ENCODE results near the gene HDAC5.
"Not testable (repeated sequence)": the region's sequence is repeated elsewhere in the genome, so short reads cannot be mapped to it uniquely, and the experiment has no call there.

HDAC5 gene

DNA sequence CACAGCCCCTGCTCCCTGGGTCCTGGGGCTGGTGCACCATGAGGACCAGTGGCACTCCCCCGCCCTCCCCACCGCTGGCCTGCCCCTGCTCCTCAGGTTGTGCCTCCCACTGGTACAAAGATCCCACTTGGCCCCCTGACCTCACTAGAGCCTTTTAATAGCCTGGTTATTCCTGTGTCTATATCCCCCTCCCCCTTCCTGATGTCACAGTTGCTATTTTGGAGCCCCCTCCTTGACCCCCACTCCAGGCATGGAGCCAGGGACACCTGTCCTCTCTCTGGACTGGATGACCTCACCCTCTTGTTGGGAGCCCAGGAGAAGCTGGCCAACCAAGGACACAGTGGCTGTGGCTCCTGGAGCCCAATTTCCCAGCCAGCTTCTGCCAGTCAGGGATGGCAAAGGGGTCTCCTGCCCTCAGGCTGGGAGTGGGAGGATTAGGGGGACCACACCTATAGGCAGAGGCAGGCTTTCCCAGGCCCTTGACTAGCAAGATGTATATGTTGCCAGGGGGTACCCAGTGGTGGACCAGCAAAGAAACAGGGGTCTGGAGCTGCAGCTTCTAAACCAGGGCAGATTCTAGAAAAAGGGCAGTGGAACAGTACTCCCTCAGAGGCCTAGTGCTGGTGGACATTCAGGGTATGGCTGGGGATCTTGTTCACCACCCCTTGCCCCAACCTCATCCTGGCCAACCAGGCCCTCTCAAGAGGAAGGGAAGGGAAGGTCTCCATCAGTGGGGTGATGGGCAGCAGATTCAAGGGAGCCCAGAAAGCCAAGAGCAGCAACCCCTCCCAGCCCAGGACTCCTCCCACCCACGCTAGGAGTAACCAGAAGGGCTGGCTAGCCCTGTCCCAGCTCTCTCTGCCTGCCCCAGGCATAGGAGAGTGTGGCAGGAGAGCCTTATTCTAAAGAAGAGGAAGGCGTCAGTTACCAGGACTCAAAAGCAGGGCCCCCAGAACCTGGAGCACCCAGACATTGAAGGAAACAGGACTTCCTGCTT lies 10.9 kb downstream of the HDAC5 start:
- H3K27me3 Mint-ChIP-seq = no peaks in the 10 kb centered on the region
- no peak overlapping the region for H3K4me3 Mint-ChIP-seq
- peaks cover 7% of the 10 kb centered on the region for H3K36me3 Mint-ChIP-seq (ENCODE audit: insufficient read depth)
- no peaks in the 10 kb centered on the region for H3K9me3 Mint-ChIP-seq
- DNase-seq (ENCODE audit: low spot score in 2 of 2) (no peak), ATAC-seq (replicated peaks; ENCODE audit: extremely low read depth, poor library complexity, severe bottlenecking) (no peak)
- peak overlapping the region; percentile 38 for H3K27ac Mint-ChIP-seq (ENCODE audit: low read depth)
- H3K4me1 Mint-ChIP-seq = peaks cover 44% of the 10 kb centered on the region

DNA sequence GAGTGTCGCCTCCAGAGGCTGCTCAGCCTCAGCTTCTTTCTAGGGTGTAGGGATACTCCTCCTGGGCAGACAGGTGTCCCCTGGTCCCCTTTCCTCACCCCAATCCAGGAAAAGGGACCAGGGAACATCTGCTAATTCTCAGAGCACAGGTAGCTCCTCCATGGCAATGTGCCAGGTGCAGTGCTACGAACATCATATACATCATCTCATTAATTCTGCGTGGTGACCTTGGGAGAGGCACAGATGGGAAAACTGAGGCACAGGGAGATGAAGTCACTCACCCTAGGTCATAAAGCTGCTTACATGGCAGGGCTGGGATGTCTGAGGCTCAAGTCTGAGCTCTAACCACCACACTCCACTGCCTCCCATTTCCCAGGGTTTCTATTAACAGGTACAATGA lies 11.7 kb downstream of the HDAC5 start:
- Mint-ChIP-seq H3K27me3 (no peaks in the 10 kb centered on the region), H3K4me1 (peaks cover 42% of the 10 kb centered on the region), H3K9me3 (no peaks in the 10 kb centered on the region), H3K4me3 (peak overlapping the region; percentile 28), H3K36me3 (ENCODE audit: insufficient read depth) (peaks cover 9% of the 10 kb centered on the region), H3K27ac (ENCODE audit: low read depth) (no peak overlapping the region)
- no peak for DNase-seq (ENCODE audit: low spot score in 2 of 2)
- no peak for ATAC-seq (replicated peaks; ENCODE audit: extremely low read depth, poor library complexity, severe bottlenecking)

DNA sequence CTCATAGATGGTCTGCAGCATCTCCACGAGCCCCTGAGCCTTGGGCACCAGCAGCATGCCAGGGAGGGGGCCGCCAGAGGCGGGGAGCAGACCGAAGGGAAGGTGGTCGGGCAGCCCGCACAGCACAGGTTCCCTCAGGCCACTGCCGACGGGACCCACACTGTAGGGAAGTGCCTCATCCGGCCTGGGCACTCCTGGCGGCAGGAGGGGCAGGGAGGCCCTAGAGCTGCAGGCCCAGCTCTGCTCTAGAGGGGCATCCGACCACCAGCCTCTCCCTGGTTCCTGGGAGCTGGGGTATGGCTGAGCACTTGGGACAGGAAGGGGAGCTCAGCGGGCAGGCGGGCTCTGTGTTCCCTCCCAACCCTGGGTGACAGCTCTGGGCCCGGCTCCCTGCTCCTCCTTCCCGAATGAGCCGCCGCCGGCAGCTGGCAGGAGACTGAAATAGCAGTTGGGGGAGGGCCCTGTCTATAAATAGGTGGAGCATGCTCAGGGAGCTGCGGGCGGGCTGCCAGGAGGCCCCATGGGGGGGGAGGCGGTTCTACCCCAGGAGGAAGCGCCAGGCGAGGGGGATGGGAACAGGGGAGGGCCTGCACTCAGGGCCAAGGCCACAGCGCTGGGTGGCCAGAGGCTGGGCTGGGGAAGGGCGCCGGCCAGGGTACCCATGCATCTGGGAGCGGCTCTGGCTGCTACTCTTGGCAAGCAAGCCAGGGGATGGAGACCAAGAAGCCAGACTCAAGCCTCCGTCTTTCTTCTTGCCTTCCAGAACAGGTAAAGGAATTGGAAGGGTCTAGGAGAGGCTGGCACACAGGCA lies 12.4 kb downstream of the HDAC5 start:
- DNase-seq (ENCODE audit: low spot score in 2 of 2) = peak in 1 of 2 donors; percentile 31
- H3K4me1 Mint-ChIP-seq = peaks cover 34% of the 10 kb centered on the region
- H3K27ac Mint-ChIP-seq (ENCODE audit: low read depth) = no peak overlapping the region
- no peaks in the 10 kb centered on the region for H3K9me3 Mint-ChIP-seq
- H3K27me3 Mint-ChIP-seq = no peaks in the 10 kb centered on the region
- H3K36me3 Mint-ChIP-seq (ENCODE audit: insufficient read depth) = peaks cover 8% of the 10 kb centered on the region
- peak; percentile 52 for ATAC-seq (replicated peaks; ENCODE audit: extremely low read depth, poor library complexity, severe bottlenecking)
- H3K4me3 Mint-ChIP-seq = peak overlapping the region; percentile 28

DNA sequence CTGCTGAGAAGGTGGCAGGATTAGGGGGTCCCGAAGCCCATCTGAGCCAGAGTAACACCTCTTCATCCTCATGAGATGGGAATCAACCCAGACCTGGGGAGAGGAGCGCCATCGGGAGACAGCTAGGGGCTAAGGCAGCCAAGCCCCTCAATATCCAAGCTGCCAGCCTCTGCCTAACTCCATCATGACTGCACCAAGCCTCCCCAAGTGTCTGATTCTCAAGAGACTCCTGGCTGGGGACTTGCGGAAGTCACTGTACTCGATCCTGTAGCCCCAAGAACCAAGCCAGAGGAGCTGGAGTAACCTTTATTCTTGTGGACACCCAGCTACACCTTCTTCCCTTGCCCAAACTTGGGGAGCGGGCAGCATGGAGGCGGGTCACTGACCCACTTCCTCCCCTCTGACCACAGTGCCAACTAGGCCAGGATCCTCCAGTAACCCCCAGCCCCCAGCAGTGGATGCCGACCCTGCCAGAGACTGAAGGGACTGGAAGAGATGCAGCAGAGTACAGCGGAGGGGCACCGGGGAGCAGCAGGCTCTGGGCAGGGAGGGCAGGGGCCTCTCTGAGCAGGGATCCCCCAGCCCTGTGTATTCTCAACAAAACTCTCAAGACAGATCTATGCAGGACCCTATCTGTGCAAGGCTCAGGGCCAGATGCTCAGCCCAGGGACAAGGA lies 13.3 kb downstream of the HDAC5 start:
- H3K36me3 Mint-ChIP-seq (ENCODE audit: insufficient read depth) = peaks cover 10% of the 10 kb centered on the region
- no peak overlapping the region for H3K4me3 Mint-ChIP-seq
- no peak overlapping the region for H3K27ac Mint-ChIP-seq (ENCODE audit: low read depth)

GRCh38 chr17:44109312-44109630 lies 14.2 kb downstream of the HDAC5 start:
- no peak overlapping the region for H3K27ac Mint-ChIP-seq (ENCODE audit: low read depth)
- no peak for ATAC-seq (replicated peaks; ENCODE audit: extremely low read depth, poor library complexity, severe bottlenecking)

More for the DNA sequence above, 13.3 kb downstream of the HDAC5 start:
- Mint-ChIP-seq H3K27me3 (no peaks in the 10 kb centered on the region), H3K4me1 (peaks cover 28% of the 10 kb centered on the region), H3K9me3 (no peaks in the 10 kb centered on the region)
- no peak for ATAC-seq (replicated peaks; ENCODE audit: extremely low read depth, poor library complexity, severe bottlenecking)
- no peak for DNase-seq (ENCODE audit: low spot score in 2 of 2)

GRCh38 chr17:44108440-44109311 lies 14.8 kb downstream of the HDAC5 start:
- H3K4me1 Mint-ChIP-seq = peaks cover 33% of the 10 kb centered on the region

More at GRCh38 chr17:44109312-44109630, 14.2 kb downstream of the HDAC5 start:
- peaks cover 35% of the 10 kb centered on the region for H3K4me1 Mint-ChIP-seq
- no peak overlapping the region for H3K4me3 Mint-ChIP-seq
- DNase-seq (ENCODE audit: low spot score in 2 of 2) = no peak
- H3K9me3 Mint-ChIP-seq = no peaks in the 10 kb centered on the region
- H3K36me3 Mint-ChIP-seq (ENCODE audit: insufficient read depth) = peaks cover 13% of the 10 kb centered on the region
- no peaks in the 10 kb centered on the region for H3K27me3 Mint-ChIP-seq

DNA sequence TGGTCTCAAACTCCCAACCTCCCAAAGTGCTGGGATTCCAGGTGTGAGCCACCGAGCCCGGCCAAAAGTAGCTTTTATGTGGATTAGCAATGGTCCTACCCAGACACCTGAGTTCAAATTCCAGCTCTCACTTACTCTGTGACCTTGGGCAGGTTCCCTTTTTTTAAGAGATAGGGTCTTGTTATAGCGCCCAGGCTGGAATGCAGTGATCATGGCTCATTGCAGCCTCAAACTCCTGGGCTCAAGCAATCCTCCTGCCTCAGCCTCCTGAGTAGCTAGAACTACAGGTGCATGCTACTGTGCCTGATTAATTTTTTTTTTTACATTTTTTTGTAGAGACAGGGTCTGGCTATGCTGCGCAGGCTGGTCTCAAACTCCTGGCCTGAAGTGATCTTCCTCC lies 16.6 kb downstream of the HDAC5 start:
- Mint-ChIP-seq H3K4me1 (peaks cover 24% of the 10 kb centered on the region), H3K27me3 (no peaks in the 10 kb centered on the region), H3K4me3 (no peak overlapping the region), H3K27ac (ENCODE audit: low read depth) (no peak overlapping the region), H3K9me3 (no peaks in the 10 kb centered on the region), H3K36me3 (ENCODE audit: insufficient read depth) (peaks cover 17% of the 10 kb centered on the region)
- ATAC-seq (replicated peaks; ENCODE audit: extremely low read depth, poor library complexity, severe bottlenecking) (no peak), DNase-seq (ENCODE audit: low spot score in 2 of 2) (no peak)

More at GRCh38 chr17:44108440-44109311, 14.8 kb downstream of the HDAC5 start:
- Mint-ChIP-seq H3K27me3 (no peaks in the 10 kb centered on the region), H3K36me3 (ENCODE audit: insufficient read depth) (peaks cover 13% of the 10 kb centered on the region), H3K27ac (ENCODE audit: low read depth) (no peak overlapping the region), H3K9me3 (no peaks in the 10 kb centered on the region), H3K4me3 (no peak overlapping the region)
- DNase-seq (ENCODE audit: low spot score in 2 of 2) (no peak), ATAC-seq (replicated peaks; ENCODE audit: extremely low read depth, poor library complexity, severe bottlenecking) (no peak)

DNA sequence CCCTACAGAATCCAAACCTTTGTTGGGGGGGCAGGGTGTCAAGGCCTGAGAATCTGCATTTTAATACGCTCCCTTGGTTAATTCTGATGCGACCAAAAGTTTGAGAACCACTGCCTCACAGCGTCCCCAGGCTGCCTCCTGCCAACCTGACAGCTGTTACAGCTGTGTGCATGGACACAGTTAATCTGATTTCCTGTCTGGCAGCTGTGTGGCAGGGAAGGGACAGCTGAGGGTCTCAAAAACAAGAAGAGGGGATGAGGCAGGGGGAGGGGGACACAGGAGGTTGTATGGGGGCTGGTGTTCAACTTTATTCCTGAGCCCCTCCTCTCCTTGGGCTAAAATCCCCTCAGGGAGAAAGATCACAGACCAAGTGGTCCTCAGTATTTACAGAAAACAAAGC lies 17.5 kb downstream of the HDAC5 start:
- no peaks in the 10 kb centered on the region for H3K27me3 Mint-ChIP-seq
- H3K4me3 Mint-ChIP-seq = no peak overlapping the region
- DNase-seq (ENCODE audit: low spot score in 2 of 2) (no peak), ATAC-seq (replicated peaks; ENCODE audit: extremely low read depth, poor library complexity, severe bottlenecking) (no peak)
- no peak overlapping the region for H3K27ac Mint-ChIP-seq (ENCODE audit: low read depth)
- H3K36me3 Mint-ChIP-seq (ENCODE audit: insufficient read depth) = peaks cover 18% of the 10 kb centered on the region
- H3K9me3 Mint-ChIP-seq = no peaks in the 10 kb centered on the region
- peaks cover 20% of the 10 kb centered on the region for H3K4me1 Mint-ChIP-seq

DNA sequence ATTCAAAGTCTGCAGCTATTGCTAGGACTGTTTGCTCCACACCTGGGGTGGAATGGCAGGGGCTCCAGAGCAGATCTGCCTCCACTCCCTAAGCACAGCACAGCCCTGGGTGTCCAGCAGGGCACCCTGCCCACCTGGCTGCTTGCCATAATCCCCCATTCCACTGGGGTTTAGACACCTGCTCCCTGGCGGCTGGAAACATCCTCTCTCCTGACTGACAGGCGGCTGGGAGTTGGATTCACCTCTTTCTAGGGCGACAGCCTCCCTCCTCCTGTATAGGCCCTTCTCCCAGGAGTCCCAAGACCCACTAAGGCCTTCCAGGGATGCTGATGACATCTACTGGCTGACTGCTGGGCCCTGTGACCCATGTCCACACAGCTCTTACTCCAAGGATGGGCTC lies 18.0 kb downstream of the HDAC5 start:
- H3K9me3 Mint-ChIP-seq = no peaks in the 10 kb centered on the region
- ATAC-seq (replicated peaks; ENCODE audit: extremely low read depth, poor library complexity, severe bottlenecking) = no peak
- no peak overlapping the region for H3K27ac Mint-ChIP-seq (ENCODE audit: low read depth)
- H3K4me1 Mint-ChIP-seq = peaks cover 20% of the 10 kb centered on the region
- peaks cover 19% of the 10 kb centered on the region for H3K36me3 Mint-ChIP-seq (ENCODE audit: insufficient read depth)
- no peak for DNase-seq (ENCODE audit: low spot score in 2 of 2)
- no peaks in the 10 kb centered on the region for H3K27me3 Mint-ChIP-seq
- no peak overlapping the region for H3K4me3 Mint-ChIP-seq

DNA sequence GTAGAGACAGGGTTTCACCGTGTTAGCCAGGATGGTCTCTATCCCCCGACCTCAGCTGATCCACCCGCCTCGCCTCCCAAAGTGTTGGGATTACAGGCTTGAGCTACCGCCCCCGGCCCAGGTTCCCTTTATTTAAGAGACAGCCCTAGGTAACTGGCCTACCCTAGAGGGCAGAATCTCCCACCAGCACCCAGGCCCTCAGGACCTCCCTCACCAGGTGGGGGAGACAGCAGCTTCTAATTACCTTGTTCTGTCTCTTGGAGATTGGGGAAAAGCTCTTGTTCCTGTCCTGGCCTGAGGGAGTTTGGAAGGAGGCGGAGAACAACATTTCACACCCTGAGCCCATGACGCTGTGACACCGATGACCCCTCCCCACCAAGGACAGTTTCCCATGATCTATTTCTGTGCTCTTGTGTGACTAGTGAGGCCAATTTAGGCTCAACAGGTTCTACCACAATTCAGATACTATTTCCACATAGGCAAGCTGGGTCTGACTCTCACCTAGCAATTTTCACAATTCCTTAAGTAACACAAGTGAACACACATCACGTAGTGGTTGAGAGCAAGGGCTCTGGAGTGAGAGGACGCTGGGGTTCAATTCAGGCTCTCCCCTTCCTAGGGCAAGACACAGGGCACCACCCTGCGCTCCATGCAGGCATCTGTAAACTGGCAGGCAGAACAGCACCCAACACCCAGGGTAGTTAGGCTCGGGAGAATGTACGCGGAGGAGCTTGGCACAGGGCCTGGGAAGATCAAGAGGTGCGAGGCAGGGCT lies 20.4 kb downstream of the HDAC5 start:
- H3K4me1 Mint-ChIP-seq = peaks cover 24% of the 10 kb centered on the region
- H3K27ac Mint-ChIP-seq (ENCODE audit: low read depth) = peak overlapping the region; percentile 14
- no peak for ATAC-seq (replicated peaks; ENCODE audit: extremely low read depth, poor library complexity, severe bottlenecking)
- no peak for DNase-seq (ENCODE audit: low spot score in 2 of 2)
- H3K36me3 Mint-ChIP-seq (ENCODE audit: insufficient read depth) = peaks cover 21% of the 10 kb centered on the region
- H3K27me3 Mint-ChIP-seq = no peaks in the 10 kb centered on the region
- no peak overlapping the region for H3K4me3 Mint-ChIP-seq
- H3K9me3 Mint-ChIP-seq = no peaks in the 10 kb centered on the region

DNA sequence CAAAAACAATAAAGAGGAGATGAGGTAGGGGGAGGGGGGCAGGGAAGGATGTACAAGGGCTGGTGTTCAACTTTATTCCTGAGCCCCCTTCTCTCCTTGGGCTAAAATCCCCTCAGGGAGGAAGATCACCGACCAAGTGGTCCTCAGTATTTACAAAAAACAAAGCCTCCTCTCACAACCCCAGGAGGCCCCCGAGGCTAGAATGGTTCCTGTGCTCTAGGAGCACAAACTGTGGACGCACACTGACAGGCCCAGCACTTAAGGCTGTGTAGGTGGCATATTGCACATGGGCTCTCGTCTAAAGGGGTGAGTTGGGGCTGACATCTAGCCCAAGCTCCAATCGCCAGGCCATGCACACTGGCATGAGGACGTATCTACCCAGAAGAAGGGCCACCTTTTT lies 21.6 kb downstream of the HDAC5 start:
- Mint-ChIP-seq H3K36me3 (ENCODE audit: insufficient read depth) (peaks cover 16% of the 10 kb centered on the region), H3K4me1 (peaks cover 21% of the 10 kb centered on the region)
- not testable (repeated sequence) for H3K27me3 Mint-ChIP-seq; DNase-seq (ENCODE audit: low spot score in 2 of 2); H3K9me3 Mint-ChIP-seq; H3K4me3 Mint-ChIP-seq; H3K27ac Mint-ChIP-seq (ENCODE audit: low read depth); ATAC-seq (replicated peaks; ENCODE audit: extremely low read depth, poor library complexity, severe bottlenecking)
